Bronchial epithelial cell (primary cell): Measurements from ENCODE around the gene MRS2. TPM values are rescaled to one million over a fixed set of nuclear protein-coding genes. Genes with fewer than 3 reads are reported as not detected.
"Not testable (repeated sequence)": the region's sequence is repeated elsewhere in the genome, so short reads cannot be mapped to it uniquely, and the experiment has no call there.

ENCODE experiments used
- DNase-seq: peaks from one replicate; pipeline ENCODE4 v3.0.0-alpha.2; 2010; ENCODE audit warnings: low read depth
- FAIRE-seq: peaks from 2 replicates; lab custom pipeline; 2011; peaks lifted over from hg19 to GRCh38; lab: Jason Lieb, UNC
- H3K27me3 ChIP-seq: 2 replicates; pipeline ENCODE4 v1.5.1; 2011; ENCODE audit warnings: low read length; ENCODE audit not compliant: control insufficient read depth, insufficient read depth
- H3K36me3 ChIP-seq: 2 replicates; pipeline ENCODE4 v1.5.1; 2011; ENCODE audit warnings: low read length; ENCODE audit not compliant: control insufficient read depth, insufficient read depth
- H3K4me3 ChIP-seq: 2 replicates; pipeline ENCODE4 v1.5.1; 2011; ENCODE audit warnings: mild to moderate bottlenecking, low read depth, low read length, control low read depth
- total RNA-seq: library from RNA; depleted of rRNA; stranded (reverse); fragments of >200 nt; gene quantifications from 2 replicates; pipeline ENCODE4 v1.2.1, GENCODE V29; 2014
- TF ChIP-seq, protein P1 (sequence below): IDR thresholded peaks from 2 replicates; pipeline ENCODE4 v1.5.1; 2011; ENCODE audit warnings: mild to moderate bottlenecking, moderate library complexity, low read length, control low read depth, inconsistent platforms; ENCODE audit not compliant: insufficient read depth, severe bottlenecking

The MRS2 gene
- total RNA-seq, 1 donor from 2014 or later, result 24.0 TPM

DNA sequence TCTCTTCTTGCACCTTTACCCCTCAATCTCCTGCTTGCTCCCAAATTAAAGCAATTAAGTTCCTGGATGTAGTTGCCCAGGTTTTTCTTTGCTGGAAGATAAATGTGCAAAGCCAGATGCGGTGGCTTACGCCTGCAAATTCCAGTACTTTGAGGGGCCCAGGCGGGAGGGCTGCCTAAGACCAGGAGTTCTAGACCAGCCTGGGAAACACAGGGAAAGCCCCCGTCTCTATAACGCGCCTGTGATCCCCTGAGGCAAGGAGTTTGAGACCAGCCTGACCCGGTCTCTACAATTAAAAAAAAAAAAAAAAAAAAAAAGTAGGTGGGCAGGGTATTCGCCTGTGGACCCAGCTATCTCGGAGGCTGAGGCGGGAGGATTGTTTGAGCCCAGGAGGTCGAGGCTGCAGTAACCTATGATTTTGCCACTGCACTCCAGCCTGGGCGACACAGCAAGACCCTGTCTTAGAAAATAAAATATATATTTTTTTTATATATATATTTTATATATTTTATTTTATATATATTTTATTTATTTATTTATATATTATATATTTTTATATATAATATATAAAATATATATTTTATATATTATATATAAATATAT is 44.4 kb upstream of the MRS2 start:
- FAIRE-seq, result no peak
- DNase-seq, result no peak
- Histone ChIP-seq H3K36me3 (no peaks in the 10 kb centered on the region), H3K27me3 (peaks cover 7% of the 10 kb centered on the region), H3K4me3 (no peak overlapping the region)
- TF ChIP-seq, protein P1, sequence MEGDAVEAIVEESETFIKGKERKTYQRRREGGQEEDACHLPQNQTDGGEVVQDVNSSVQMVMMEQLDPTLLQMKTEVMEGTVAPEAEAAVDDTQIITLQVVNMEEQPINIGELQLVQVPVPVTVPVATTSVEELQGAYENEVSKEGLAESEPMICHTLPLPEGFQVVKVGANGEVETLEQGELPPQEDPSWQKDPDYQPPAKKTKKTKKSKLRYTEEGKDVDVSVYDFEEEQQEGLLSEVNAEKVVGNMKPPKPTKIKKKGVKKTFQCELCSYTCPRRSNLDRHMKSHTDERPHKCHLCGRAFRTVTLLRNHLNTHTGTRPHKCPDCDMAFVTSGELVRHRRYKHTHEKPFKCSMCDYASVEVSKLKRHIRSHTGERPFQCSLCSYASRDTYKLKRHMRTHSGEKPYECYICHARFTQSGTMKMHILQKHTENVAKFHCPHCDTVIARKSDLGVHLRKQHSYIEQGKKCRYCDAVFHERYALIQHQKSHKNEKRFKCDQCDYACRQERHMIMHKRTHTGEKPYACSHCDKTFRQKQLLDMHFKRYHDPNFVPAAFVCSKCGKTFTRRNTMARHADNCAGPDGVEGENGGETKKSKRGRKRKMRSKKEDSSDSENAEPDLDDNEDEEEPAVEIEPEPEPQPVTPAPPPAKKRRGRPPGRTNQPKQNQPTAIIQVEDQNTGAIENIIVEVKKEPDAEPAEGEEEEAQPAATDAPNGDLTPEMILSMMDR, result no peak

DNA sequence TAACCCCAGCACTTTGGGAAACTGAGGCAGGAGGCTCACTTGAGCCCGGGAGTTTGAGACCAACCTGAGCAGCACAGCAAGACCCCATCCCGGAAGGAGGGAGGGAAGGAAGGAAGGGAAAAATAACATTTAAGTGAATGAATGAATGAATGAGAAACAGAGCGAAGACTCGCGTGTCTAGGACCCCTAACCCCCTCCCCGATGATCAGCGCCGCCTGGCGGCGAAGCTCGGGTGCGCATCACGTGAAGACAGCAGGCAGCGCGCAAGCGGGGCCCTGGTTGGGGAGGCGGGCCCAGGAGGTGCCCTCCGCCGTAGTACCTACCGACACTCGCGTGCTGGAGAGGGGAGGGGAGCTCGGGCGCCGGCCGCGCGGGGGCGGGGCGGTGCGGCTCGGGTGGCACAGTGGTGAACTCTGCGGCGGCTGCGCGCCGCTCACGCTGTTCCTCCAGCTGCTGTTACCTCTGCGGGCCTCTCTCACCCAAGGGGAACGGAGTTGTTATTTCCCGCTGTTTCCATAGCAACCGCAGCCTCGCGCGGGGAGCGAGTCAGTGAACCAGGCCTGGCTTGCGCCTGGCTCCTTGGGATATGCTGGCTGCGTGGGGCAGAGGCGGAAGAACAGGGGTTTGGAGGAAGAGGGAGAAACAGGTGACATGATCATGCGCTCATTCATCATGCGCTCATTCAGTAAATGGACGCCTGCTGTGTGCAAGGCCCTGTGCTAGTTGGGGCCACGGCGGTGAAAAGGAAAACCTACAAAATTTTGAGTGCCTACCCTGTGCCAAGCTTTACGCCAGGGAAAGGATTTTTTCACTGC is 42.9 kb upstream of the MRS2 start:
- FAIRE-seq (no peak), DNase-seq (peak; percentile 48)

DNA sequence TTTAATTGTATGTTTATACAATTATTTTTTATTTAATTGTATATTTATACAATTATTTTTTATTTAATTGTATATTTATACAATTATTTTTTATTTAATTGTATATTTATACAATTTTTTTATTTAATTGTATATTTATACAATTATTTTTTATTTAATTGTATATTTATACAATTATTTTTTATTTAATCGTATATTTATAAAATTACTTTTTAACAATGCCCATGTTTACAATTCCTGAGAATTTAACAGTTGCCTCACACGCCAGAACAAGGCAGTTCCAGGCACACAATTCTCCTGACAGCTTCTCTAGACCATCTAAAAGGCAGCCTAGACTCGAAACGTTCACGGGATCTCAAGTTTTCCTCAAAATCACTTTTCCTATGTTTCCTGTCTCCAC is 40.4 kb upstream of the MRS2 start:
- H3K36me3 ChIP-seq, H3K4me3 ChIP-seq, DNase-seq, FAIRE-seq, H3K27me3 ChIP-seq: not testable (repeated sequence)

More for the DNA sequence above, 42.9 kb upstream of the MRS2 start:
- peak overlapping the region; percentile 51 for H3K4me3 ChIP-seq
- TF ChIP-seq, protein P1, result peak; percentile 93
- H3K36me3 ChIP-seq, result no peaks in the 10 kb centered on the region
- H3K27me3 ChIP-seq, result peaks cover 7% of the 10 kb centered on the region

DNA sequence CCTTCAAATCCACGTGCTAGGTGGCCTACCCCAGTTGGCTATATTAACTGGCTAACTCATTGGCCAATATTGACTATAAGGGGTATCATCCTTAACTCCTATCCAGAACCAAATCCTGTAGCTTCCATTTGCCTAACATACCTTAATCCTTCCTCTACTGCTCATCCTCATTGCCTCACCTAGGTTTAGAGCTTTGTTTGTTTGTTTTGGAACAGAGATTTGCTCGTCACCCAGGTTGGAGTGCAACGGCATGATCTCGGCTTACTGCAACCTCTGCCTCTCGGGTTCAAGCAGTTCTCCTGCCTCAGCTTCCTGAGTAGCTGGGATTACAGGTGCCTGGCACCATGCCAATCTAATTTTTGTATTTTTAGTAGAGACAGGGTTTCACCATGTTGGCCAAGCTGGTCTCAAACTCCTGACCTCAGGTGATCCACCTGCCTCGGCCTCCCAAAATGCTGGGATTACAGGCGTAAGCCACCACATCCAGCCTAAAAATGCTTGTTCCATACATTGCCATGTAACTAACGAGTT is 37.6 kb upstream of the MRS2 start:
- H3K27me3 ChIP-seq, DNase-seq, FAIRE-seq: not testable (repeated sequence)

DNA sequence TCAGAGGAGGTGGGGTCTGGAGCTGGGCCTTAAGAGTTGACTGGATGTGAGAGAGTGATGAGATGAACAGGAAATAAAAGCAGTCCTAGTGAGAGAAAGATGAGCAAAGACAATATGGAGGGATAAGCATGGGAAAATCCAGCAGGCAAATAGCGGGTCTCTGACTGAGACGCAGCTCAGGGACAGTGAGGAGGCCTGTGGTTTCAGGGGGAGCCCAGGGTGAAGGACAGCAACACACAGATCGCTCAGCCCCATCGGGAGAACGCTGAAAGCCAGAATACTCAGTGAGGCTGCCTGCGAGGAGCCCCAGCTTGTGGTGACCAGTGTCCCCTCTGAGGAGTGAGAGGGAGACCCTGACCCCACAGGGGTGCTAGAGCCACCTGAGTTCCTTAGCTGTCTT is 28.1 kb upstream of the MRS2 start:
- DNase-seq, result no peak
- FAIRE-seq, result no peak

More for the DNA sequence above, 37.6 kb upstream of the MRS2 start:
- H3K36me3 ChIP-seq, H3K4me3 ChIP-seq: not testable (repeated sequence)

DNA sequence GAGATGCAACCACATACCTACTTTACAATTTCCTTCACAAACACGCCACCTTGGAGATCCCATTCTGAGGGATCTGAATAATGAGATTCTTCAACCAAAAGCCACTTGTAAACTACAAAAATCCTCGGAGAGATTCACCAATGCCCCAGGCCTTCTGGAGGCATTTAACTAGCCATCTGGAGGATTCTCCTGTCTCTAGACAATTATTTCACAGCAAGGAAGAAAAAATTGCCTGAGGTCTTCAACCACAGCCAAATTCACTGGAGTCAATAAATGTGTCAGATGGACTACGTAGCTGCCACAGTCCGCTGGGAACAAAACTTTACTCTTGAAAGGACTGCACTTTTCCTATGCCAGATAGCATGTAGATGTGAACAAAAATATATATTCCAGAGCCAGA is 25.9 kb upstream of the MRS2 start:
- no peaks in the 10 kb centered on the region for H3K27me3 ChIP-seq
- TF ChIP-seq, protein P1, result no peak
- no peak for FAIRE-seq
- no peaks in the 10 kb centered on the region for H3K36me3 ChIP-seq
- no peak for DNase-seq
- no peak overlapping the region for H3K4me3 ChIP-seq

More for the DNA sequence above, 28.1 kb upstream of the MRS2 start:
- Histone ChIP-seq H3K36me3 (no peaks in the 10 kb centered on the region), H3K4me3 (no peak overlapping the region), H3K27me3 (no peaks in the 10 kb centered on the region)
- TF ChIP-seq, protein P1, result no peak
